ENCODE measurements around the gene CPLX3.

Gene CPLX3

GRCh38 chr15:74847432-74847831, 21.0 kb downstream of the CPLX3 start:
- no peak for DNase-seq

- no peak for DNase-seq
These were observed 24.0 kb downstream of the CPLX3 start for GRCh38 chr15:74850393-74850792.

- no peak for DNase-seq
These were observed 25.5 kb downstream of the CPLX3 start for GRCh38 chr15:74851960-74852359.

- no peak for DNase-seq
These were observed 28.1 kb downstream of the CPLX3 start for GRCh38 chr15:74854453-74855022.

GRCh38 chr15:74855857-74856256, 29.4 kb downstream of the CPLX3 start:
- no peak for DNase-seq

- no peak for DNase-seq
These were observed 30.1 kb downstream of the CPLX3 start for GRCh38 chr15:74856537-74856936.

- no peak for DNase-seq
These were observed 30.7 kb downstream of the CPLX3 start for GRCh38 chr15:74857082-74857655.

- DNase-seq, result no peak
These were observed 31.4 kb downstream of the CPLX3 start for GRCh38 chr15:74857671-74858368.

- no peak for DNase-seq
These were observed 31.9 kb downstream of the CPLX3 start for GRCh38 chr15:74858369-74858740.

GRCh38 chr15:74863239-74864056, 37.0 kb downstream of the CPLX3 start:
- no peak for DNase-seq

GRCh38 chr15:74864296-74864695, 37.9 kb downstream of the CPLX3 start:
- DNase-seq, result no peak

- no peak for DNase-seq
These were observed 38.9 kb downstream of the CPLX3 start for GRCh38 chr15:74865316-74865715.

- no peak for DNase-seq
These were observed 39.7 kb downstream of the CPLX3 start for GRCh38 chr15:74866090-74866489.

GRCh38 chr15:74867466-74868038, 41.1 kb downstream of the CPLX3 start:
- DNase-seq, result no peak

GRCh38 chr15:74868059-74868458, 41.6 kb downstream of the CPLX3 start:
- DNase-seq, result no peak

GRCh38 chr15:74869372-74869725, 42.9 kb downstream of the CPLX3 start:
- DNase-seq, result no peak

GRCh38 chr15:74869726-74870407, 43.4 kb downstream of the CPLX3 start:
- DNase-seq, result peak; percentile 27 to 39

GRCh38 chr15:74870436-74871215, 44.2 kb downstream of the CPLX3 start:
- no peak for DNase-seq

- DNase-seq, result no peak
These were observed 46.2 kb downstream of the CPLX3 start for GRCh38 chr15:74872702-74873035.

- DNase-seq, result peak; percentile 89 to 90
These were observed 46.8 kb downstream of the CPLX3 start, which contains the start of gene SCAMP2 for GRCh38 chr15:74873036-74873755. TSS of gene SCAMP2 (minus strand) at chr15:74873365. CDS start at chr15:74873255, 110 bp downstream.

GRCh38 chr15:74873756-74874424, 47.5 kb downstream of the CPLX3 start:
- peak; percentile 20 to 25 for DNase-seq
